Astrocyte of the spinal cord (primary cell): ENCODE results near the gene HS1BP3.

Source experiments
- DNase-seq: peaks from one replicate; pipeline ENCODE4 v3.0.0; 2011; ENCODE audit warnings: low read depth, low spot score
- H3K4me3 ChIP-seq: 2 replicates; pipeline ENCODE4 v1.5.1; 2011; ENCODE audit warnings: low read depth, mild to moderate bottlenecking, low read length, moderate library complexity
- CTCF ChIP-seq: IDR thresholded peaks from 2 replicates; pipeline ENCODE4 v1.5.1; 2012; ENCODE audit warnings: low read depth, mild to moderate bottlenecking, low read length, inconsistent platforms
- in situ Hi-C: cut with HindIII; loops from 2 replicates; pipeline ENCODE4 v1.10.0; 2017; ENCODE audit warnings: low sequenced_read_pairs

HS1BP3 gene

GRCh38 chr2:20629181-20629580 lies 21.7 kb downstream of the HS1BP3 start:
- no peak for TF ChIP-seq CTCF
- in situ Hi-C loops, result no loop called here
- DNase-seq, result no peak
- no peak overlapping the region for H3K4me3 ChIP-seq

- no peak overlapping the region for H3K4me3 ChIP-seq
- no peak for DNase-seq
- TF ChIP-seq CTCF, result no peak
- in situ Hi-C loops, result no loop called here
Observed at GRCh38 chr2:20627712-20628380, 23.1 kb downstream of the HS1BP3 start.

GRCh38 chr2:20626698-20627513 lies 24.0 kb downstream of the HS1BP3 start:
- H3K4me3 ChIP-seq, result no peak overlapping the region
- DNase-seq, result no peak
- no peak for TF ChIP-seq CTCF
- in situ Hi-C loops, result no loop called here

GRCh38 chr2:20626392-20626697 lies 24.6 kb downstream of the HS1BP3 start:
- no peak for TF ChIP-seq CTCF
- in situ Hi-C loops, result no loop called here
- DNase-seq, result no peak
- no peak overlapping the region for H3K4me3 ChIP-seq

- TF ChIP-seq CTCF, result peak; percentile 6
- in situ Hi-C loops, result no loop called here
- peak; percentile 66 for DNase-seq
- H3K4me3 ChIP-seq, result no peak overlapping the region
Observed at GRCh38 chr2:20625491-20626391, 25.2 kb downstream of the HS1BP3 start.

GRCh38 chr2:20624884-20625485 lies 25.9 kb downstream of the HS1BP3 start:
- TF ChIP-seq CTCF, result no peak
- in situ Hi-C loops, result no loop called here
- no peak overlapping the region for H3K4me3 ChIP-seq
- DNase-seq, result no peak
